A549 (cell line): ENCODE data around the gene SENP6.

Experiments used
- RAD21 ChIP-seq, 2 experiments: fragments of >200 bp in 1 of 2; sonication (Bioruptor Twin) in 1 of 2; formaldehyde crosslinking in 1 of 2; IDR thresholded peaks in 1 of 2; conservative IDR thresholded peaks in 1 of 2; 2 replicates in 1 of 2; 3 replicates in 1 of 2; pipeline ENCODE4 v1.6.1; 2012 to 2018; ENCODE audit warnings: inconsistent platforms in 1 of 2
- REST ChIP-seq: fragments of 200-600 bp; sonication (generic); IDR thresholded peaks from 2 replicates; pipeline ENCODE4 v1.6.1; 2016; ENCODE audit warnings: antibody characterized with exemption, mild to moderate bottlenecking, moderate library complexity

- TF ChIP-seq REST, result no peak
- no peak for TF ChIP-seq RAD21 (conservative IDR thresholded peaks at IDR 0.05 in 1 of 2, IDR thresholded peaks at IDR 0.05 in 1 of 2)
Measured at GRCh38 chr6:75760320-75760719, 158.6 kb downstream of the SENP6 start.
